ENCODE results near the gene PHETA1.

DNA sequence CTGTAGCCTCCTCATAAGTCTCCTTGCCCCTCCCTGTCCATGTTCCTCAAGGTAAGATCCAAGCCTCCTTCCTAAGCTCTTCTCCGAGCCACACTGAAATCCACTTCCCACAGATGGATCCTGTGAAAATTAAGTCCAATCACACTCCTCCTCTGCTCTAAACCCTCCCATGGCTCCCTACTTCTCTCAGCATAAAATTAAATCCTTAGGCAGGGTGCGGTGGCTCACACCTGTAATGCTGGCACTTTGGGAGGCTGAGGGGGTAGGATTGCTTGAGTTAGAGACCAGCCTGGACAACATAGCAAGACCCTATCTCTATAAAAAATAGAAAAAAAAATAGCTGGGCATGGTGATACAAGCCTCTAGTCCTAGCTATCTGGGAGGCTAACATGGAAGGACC lies 2.3 kb downstream of the PHETA1 start:
- TF ChIP-seq, protein P1, sequence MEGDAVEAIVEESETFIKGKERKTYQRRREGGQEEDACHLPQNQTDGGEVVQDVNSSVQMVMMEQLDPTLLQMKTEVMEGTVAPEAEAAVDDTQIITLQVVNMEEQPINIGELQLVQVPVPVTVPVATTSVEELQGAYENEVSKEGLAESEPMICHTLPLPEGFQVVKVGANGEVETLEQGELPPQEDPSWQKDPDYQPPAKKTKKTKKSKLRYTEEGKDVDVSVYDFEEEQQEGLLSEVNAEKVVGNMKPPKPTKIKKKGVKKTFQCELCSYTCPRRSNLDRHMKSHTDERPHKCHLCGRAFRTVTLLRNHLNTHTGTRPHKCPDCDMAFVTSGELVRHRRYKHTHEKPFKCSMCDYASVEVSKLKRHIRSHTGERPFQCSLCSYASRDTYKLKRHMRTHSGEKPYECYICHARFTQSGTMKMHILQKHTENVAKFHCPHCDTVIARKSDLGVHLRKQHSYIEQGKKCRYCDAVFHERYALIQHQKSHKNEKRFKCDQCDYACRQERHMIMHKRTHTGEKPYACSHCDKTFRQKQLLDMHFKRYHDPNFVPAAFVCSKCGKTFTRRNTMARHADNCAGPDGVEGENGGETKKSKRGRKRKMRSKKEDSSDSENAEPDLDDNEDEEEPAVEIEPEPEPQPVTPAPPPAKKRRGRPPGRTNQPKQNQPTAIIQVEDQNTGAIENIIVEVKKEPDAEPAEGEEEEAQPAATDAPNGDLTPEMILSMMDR (IDR thresholded peaks at IDR 0.05): no peak
- TF ChIP-seq POLR2A (IDR thresholded peaks at IDR 0.05): no peak
